GM19023 (cell line): Measurements from ENCODE around the gene LRRC41.
"Not testable (repeated sequence)": the region's sequence is repeated elsewhere in the genome, so short reads cannot be mapped to it uniquely, and the experiment has no call there.

ENCODE experiments used
- ATAC-seq: cut with Tn5 transposase; IDR thresholded peaks from one replicate; pipeline ENCODE4 v1.9.1; 2021; ENCODE audit warnings: mild to moderate bottlenecking, moderate library complexity; ENCODE audit not compliant: unreplicated experiment

LRRC41 gene

DNA sequence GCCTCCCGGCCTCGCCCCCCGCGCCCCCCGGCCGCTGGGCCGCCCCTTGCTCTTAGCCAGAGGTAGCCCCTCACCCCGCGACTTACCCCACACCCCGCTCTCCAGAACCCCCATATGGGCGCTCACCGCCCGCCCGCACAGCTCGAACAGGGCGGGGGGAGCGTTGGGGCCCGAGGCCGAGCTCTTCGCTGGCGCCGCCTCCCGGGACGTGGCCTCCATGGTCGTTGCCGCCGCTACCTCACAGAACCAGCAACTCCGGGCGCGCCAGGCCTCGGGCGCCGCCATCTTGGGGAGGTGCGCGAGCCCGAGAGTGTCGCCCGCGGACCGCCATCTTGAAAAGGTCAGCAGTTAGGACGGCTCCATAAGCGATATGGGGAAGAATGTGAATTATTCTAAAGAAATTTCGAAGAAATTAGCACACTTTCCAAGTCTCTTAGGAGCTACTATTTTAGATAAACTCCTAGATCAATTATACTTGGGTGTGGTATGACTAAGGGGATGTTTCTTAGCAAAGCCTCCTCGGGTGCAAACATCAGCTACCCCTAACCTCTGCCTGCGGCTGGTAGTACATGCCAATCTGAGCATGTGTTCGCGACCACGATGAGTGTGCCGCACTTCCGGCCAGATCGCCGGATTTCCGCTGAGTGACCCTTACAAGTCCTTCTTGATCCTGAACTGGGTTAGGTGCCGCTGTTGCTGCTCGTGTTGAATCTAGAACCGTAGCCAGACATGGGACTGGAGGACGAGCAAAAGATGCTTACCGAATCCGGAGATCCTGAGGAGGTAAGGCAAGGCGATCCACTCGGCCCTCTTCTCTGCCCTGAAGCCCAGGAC, at the start of gene LRRC41, which contains the start of gene UQCRH:
TSS of gene LRRC41 (minus strand) at position 579 of the 834 bp plus-strand sequence. CDS start at position 285, 294 bp downstream.
TSS of gene UQCRH (plus strand) at position 661 of the 834 bp plus-strand sequence. CDS start at position 730, 69 bp downstream.
- ATAC-seq, result peak; percentile 76

DNA sequence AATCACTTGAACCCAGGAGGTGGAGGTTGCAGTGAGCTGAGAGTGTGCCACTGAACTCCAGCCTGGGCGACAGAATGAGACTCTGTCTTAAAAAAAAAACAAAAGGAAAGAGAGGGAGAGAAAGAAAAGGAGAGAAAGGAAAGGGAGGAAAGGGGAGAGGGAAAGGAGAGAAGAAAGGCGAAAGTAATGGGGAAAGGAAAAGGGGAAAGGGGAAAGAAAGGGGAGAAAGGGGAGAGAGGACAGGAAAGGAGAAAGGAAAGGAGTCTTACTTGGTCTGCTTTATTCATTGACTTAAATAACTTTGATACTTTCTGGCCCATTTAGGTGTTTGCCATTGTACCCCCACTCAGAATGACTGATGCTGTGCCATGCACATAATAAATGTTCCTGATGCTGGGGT, 48.9 kb upstream of the LRRC41 start:
- no peak for ATAC-seq

- no peak for ATAC-seq
Observed at GRCh38 chr1:46345281-46345680, 41.9 kb upstream of the LRRC41 start.

- ATAC-seq, result no peak
Observed at GRCh38 chr1:46344481-46344880, 41.1 kb upstream of the LRRC41 start.

GRCh38 chr1:46343705-46344104, 40.3 kb upstream of the LRRC41 start:
- ATAC-seq, result no peak

DNA sequence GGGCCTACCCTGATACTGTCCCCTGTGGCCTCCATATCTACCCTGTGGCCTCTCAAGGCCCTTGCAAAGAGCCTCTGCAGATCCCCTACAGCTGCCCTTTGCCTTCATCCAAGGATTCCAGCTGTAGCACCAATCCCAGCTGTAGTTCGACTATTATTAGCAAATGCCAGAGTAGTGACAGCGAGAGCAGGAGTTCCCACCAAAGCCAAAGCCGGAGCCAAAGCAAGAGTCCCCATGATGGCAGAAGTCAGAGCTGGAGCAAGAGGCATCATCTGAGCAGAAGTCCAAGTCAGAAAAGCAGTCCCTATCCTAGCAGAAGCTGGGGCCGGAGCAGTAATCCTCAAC, 39.9 kb upstream of the LRRC41 start:
- ATAC-seq, result no peak

GRCh38 chr1:46342677-46343350, 39.4 kb upstream of the LRRC41 start:
- no peak for ATAC-seq

DNA sequence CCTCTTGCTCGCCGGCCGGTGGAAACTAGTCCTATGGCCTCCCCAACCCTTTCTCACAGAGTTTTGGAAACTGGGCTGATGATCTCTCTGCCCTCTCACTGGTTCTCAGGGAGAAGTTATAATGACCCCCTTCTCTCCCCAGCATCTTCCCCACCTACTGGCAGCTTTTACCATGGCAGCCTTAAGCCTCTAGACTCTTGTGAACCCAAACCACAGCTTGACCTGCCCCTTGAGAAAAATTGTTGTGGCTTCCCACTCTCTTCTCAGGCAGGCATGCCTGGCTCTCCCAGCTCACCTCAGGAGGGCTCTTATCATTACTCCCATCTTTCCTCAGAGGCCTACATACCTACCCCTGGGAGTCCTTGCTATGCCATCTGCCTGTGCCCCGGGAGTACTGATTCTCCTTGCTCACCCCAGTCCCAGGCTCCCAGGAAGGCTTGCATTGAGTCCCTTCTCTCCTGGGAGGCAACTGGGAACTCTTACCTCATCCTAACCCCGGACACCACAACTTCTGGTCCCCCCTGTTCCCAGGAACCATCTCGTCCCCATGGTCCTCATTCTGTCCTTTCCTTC, 38.8 kb upstream of the LRRC41 start:
- ATAC-seq, result no peak

GRCh38 chr1:46341222-46342083, 38.0 kb upstream of the LRRC41 start:
- ATAC-seq, result no peak

GRCh38 chr1:46340404-46341221, 37.2 kb upstream of the LRRC41 start, which contains the start of gene NSUN4:
Gene NSUN4 (plus strand): TSS chr1:46340807. CDS start chr1:46340827, 20 bp downstream.
- peak; percentile 78 for ATAC-seq

DNA sequence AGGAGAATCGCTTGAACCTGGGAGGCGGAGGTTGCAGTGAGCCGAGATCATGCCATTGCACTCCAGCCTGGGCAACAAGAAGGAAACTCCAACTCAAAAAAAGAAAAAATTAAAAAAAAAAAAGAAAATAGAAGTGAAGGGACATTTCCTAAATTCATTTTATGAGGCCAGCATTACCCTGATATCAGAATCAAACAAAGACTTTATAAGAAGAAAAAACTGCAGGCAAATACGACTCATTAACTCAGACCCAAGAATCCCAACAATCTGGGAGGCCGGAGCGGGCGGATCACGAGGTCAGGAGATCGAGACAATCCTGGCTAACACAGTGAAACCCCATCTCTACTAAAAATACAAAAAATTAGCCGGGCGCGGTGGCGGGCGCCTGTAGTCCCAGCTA, 34.0 kb upstream of the LRRC41 start:
- ATAC-seq, result not testable (repeated sequence)

DNA sequence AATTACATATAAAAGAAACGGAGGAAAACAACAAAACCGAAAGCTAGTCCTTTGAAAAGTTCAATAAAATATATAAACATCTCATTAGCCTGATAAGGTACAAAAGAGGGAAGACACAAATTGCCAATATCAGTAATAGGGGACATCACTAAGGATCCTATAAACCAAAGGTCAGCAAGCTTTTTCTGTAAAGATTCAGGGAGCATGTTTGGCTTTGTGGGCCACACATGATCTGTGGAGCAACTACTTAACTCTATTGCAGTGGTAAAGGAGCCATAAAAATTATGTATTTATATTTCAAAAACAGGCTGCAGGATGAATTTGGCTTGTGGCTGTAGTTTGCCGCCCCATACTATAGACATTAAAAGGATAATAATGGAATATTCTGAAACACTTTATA, 31.7 kb upstream of the LRRC41 start:
- no peak for ATAC-seq

DNA sequence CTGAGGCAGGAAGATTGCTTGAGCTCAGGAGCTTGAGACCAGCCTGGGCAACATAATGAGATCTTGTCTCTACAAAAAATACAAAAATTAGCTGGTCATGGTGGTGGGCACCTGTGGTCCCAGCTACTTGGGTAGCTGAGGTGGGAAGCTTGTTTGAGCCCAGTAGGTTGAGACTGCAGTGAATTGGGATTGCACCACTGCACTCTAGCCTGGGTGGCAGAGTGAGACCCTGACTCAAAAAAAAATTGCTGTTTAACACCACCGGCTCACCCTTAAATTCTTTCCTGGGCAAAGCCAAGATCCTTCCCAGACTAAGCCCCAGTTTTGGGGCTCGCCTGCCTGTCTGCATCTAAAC, 30.6 kb upstream of the LRRC41 start:
- ATAC-seq, result peak; percentile 5

- ATAC-seq, result peak; percentile 42
Observed at GRCh38 chr1:46333300-46334029, 30.0 kb upstream of the LRRC41 start.

DNA sequence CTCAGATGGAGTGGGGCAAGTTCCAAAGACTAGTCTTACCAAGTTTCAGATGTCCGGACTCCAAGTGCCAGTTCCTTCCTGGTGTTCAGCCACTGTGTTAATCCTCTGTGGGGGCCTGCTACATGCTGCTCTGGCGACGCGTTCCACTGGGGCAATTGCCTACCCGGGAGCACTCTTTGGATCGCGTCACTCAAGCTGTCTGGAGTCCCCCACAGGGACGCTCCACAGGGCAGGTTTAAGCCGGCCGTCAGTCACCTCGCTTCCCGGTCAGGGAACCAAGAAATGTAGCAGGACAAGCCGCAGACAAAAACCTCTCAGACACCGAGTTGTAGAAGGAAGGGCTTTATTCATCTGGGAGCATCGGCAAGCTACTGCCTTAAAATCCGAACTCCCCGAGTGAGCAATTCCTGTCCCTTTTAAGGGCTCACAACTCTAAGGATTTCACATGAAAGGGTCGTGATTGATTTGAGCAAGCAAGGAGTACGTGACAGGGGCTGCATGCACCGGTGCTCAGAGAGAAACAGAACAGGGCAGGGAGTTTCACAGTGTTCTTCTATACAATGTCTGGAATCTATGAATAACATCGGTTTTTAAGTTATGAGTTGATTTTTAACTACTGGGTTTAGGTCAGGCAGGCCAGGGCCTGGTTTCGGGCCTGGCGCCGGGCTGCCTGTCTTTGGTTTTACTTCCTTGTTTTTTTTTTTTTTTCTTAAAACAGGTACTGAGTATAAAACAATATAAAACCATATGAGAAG, 28.5 kb upstream of the LRRC41 start:
- ATAC-seq, result peak; percentile 26

DNA sequence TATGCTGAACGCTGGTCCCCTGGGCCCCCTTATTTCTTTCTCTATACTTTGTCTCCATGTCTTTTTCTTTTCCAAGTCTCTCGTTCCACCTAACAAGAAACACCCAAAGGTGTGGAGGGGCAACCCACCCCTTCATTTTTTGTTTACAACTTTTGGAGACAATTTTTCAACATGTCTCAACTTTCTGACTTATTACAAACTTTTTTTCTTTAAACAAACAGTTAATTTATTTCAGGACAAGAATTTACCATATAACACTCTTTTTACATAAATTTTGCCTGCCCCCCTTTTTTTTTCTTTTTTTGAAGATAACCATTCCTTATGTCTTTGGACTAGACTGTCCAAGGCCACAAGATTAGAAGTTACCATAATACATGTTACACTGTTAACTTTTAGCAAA, 27.0 kb upstream of the LRRC41 start:
- not testable (repeated sequence) for ATAC-seq

DNA sequence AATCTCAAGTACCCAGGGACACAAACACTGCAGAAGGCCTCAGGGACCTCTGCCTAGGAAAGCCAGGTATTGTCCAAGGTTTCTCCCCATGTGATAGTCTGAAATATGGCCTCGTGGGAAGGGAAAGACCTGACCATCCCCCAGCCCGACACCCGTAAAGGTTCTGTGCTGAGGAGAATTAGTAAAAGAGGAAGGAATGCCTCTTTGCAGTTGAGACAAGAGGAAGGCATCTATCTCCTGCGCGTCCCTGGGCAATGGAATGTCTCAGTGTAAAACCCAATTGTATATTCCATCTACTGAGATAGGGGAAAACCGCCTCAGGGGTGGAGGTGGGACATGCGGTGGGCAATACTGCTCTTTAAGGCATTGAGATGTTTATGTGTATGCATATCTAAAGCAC, 26.4 kb upstream of the LRRC41 start:
- not testable (repeated sequence) for ATAC-seq

GRCh38 chr1:46328182-46328581, 24.8 kb upstream of the LRRC41 start:
- ATAC-seq, result not testable (repeated sequence)
